H1 (cell line): ENCODE results near the gene SHC1. TPM values are rescaled to one million over a fixed set of nuclear protein-coding genes. Genes with fewer than 3 reads are reported as not detected.

ENCODE experiments used
- CTCF ChIA-PET: fragments of 300-600 bp; sonication (Branson Sonifier 250); formaldehyde crosslinking; loops from one replicate; lab custom pipeline; 2021; ENCODE audit not compliant: partially characterized antibody; lab: Charles Lee
- POLR2A ChIA-PET: fragments of 300-600 bp; sonication (Branson Sonifier 250); formaldehyde crosslinking; loops from one replicate; lab custom pipeline; 2021; ENCODE audit warnings: inconsistent platforms; ENCODE audit not compliant: partially characterized antibody; lab: Charles Lee
- DNase-seq, 2 experiments: peaks; one replicate each; pipeline versions ENCODE4 v3.0.0 to v3.0.0-alpha.2; 2010 to 2022; ENCODE audit warnings: low spot score in 2 of 2, low read depth in 1 of 2, mixed read lengths in 1 of 2
- FAIRE-seq: peaks from 2 replicates; lab custom pipeline; 2011; peaks lifted over from hg19 to GRCh38; lab: Jason Lieb, UNC
- H2AFZ ChIP-seq: 2 replicates; pipeline ENCODE4 v1.8.1; 2012; ENCODE audit warnings: low read length, inconsistent platforms
- H2AK5ac ChIP-seq: 2 replicates; pipeline ENCODE4 v1.6.1; 2013; ENCODE audit warnings: low read depth, low read length
- H2BK120ac ChIP-seq: replicated peaks from 2 replicates; pipeline ENCODE3; 2013; ENCODE audit warnings: low read depth, low read length, inconsistent platforms
- H2BK12ac ChIP-seq: 2 replicates; pipeline ENCODE4 v1.6.1; 2013; ENCODE audit warnings: low read depth, low read length
- H2BK15ac ChIP-seq: 2 replicates; pipeline ENCODE4 v1.6.1; 2013; ENCODE audit warnings: low read length
- H2BK20ac ChIP-seq: 2 replicates; pipeline ENCODE4 v1.6.1; 2013; ENCODE audit warnings: low read length
- H2BK5ac ChIP-seq: 2 replicates; pipeline ENCODE4 v1.6.1; 2013; ENCODE audit warnings: low read depth, low read length
- H3K14ac ChIP-seq: 2 replicates; pipeline ENCODE4 v1.6.1; 2013; ENCODE audit warnings: inconsistent platforms; ENCODE audit not compliant: insufficient read length
- H3K18ac ChIP-seq: 2 replicates; pipeline ENCODE4 v1.6.1; 2013; ENCODE audit warnings: low read length; ENCODE audit errors: extremely low read depth
- H3K23ac ChIP-seq: 2 replicates; pipeline ENCODE4 v1.6.1; 2013; ENCODE audit warnings: inconsistent platforms; ENCODE audit not compliant: insufficient read length
- H3K23me2 ChIP-seq: 2 replicates; pipeline ENCODE4 v1.6.1; 2013; ENCODE audit warnings: low read depth, low read length
- H3K27ac ChIP-seq: 2 replicates; pipeline ENCODE4 v1.6.1; 2011; ENCODE audit warnings: low read depth, low read length, inconsistent platforms
- H3K27me3 ChIP-seq, 4 experiments: replicated peaks in 1 of 4; 1 replicate in 1 of 4; 2 replicates in 3 of 4; pipeline versions ENCODE4 v1.6.1 to v1.8.1; 2011 to 2013; ENCODE audit warnings: low read length in 3 of 4, mild to moderate bottlenecking in 3 of 4, inconsistent platforms in 2 of 4, mixed read lengths in 2 of 4, moderate library complexity in 1 of 4; ENCODE audit not compliant: control insufficient read depth in 3 of 4, insufficient read depth in 3 of 4; ENCODE audit errors: extremely low read depth in 1 of 4
- H3K36me3 ChIP-seq, 4 experiments: 2 replicates each; pipeline versions ENCODE4 v1.6.1 to v1.8.1; 2011 to 2013; ENCODE audit warnings: mild to moderate bottlenecking in 4 of 4, low read length in 3 of 4, moderate library complexity in 2 of 4, control low read depth in 1 of 4, inconsistent platforms in 1 of 4; ENCODE audit not compliant: insufficient read depth in 4 of 4, control insufficient read depth in 2 of 4
- H3K4ac ChIP-seq: replicated peaks from 2 replicates; pipeline ENCODE3; 2013; ENCODE audit warnings: low read length, low read depth, mixed read lengths, inconsistent platforms; ENCODE audit not compliant: insufficient read length
- H3K4me1 ChIP-seq, 4 experiments: replicated peaks in 1 of 4; 1 replicate in 1 of 4; 2 replicates in 3 of 4; pipeline versions ENCODE4 v1.6.1 to v1.8.1; 2011 to 2013; ENCODE audit warnings: low read length in 3 of 4, inconsistent platforms in 2 of 4, mixed read lengths in 1 of 4; ENCODE audit not compliant: insufficient read depth in 4 of 4, control insufficient read depth in 3 of 4
- H3K4me2 ChIP-seq, 2 experiments: 2 replicates each; pipeline versions ENCODE4 v1.6.1 to v1.8.1; 2011 to 2013; ENCODE audit warnings: low read depth in 2 of 2, low read length in 2 of 2, control low read depth in 1 of 2, inconsistent platforms in 1 of 2, mild to moderate bottlenecking in 1 of 2; ENCODE audit not compliant: insufficient read depth in 1 of 2
- H3K4me3 ChIP-seq, 4 experiments: fragments of 200-600, 300-600 bp in 1 of 4; sonication (generic), shearing (Covaris generic), sonication (Bioruptor Twin) in 1 of 4; 2 replicates each; pipeline versions ENCODE4 v1.5.1 to v1.8.1; 2011 to 2016; ENCODE audit warnings: low read length in 4 of 4, low read depth in 3 of 4, control low read depth in 2 of 4, inconsistent platforms in 2 of 4, mild to moderate bottlenecking in 2 of 4, mixed read lengths in 1 of 4, moderate library complexity in 1 of 4; ENCODE audit not compliant: insufficient read depth in 2 of 4; ENCODE audit errors: extremely low read depth in 1 of 4
- H3K56ac ChIP-seq: replicated peaks from 2 replicates; pipeline ENCODE3; 2013; ENCODE audit warnings: low read depth, mild to moderate bottlenecking, mixed read lengths, low read length, inconsistent platforms; ENCODE audit not compliant: insufficient read length
- H3K79me1 ChIP-seq: 2 replicates; pipeline ENCODE4 v1.6.1; 2013; ENCODE audit warnings: low read depth, low read length, control low read depth
- H3K79me2 ChIP-seq, 2 experiments: 2 replicates each; pipeline versions ENCODE4 v1.6.1 to v1.8.1; 2012 to 2013; ENCODE audit warnings: low read length in 2 of 2, mild to moderate bottlenecking in 2 of 2, inconsistent platforms in 1 of 2; ENCODE audit not compliant: insufficient read depth in 2 of 2, control insufficient read depth in 1 of 2
- H3K9ac ChIP-seq, 4 experiments: replicated peaks in 1 of 4; 1 replicate in 1 of 4; 2 replicates in 3 of 4; pipeline versions ENCODE4 v1.6.1 to v1.8.1; 2011 to 2013; ENCODE audit warnings: low read depth in 3 of 4, low read length in 3 of 4, control low read depth in 2 of 4, mild to moderate bottlenecking in 2 of 4, moderate library complexity in 2 of 4, inconsistent platforms in 1 of 4; ENCODE audit errors: extremely low read depth in 1 of 4
- H3K9me3 ChIP-seq, 2 experiments: 2 replicates each; pipeline versions ENCODE4 v1.6.1 to v1.8.1; 2012 to 2013; ENCODE audit warnings: mild to moderate bottlenecking in 2 of 2, moderate library complexity in 2 of 2, control low read depth in 1 of 2, inconsistent platforms in 1 of 2, low read depth in 1 of 2, low read length in 1 of 2, mixed read lengths in 1 of 2; ENCODE audit not compliant: insufficient read depth in 2 of 2
- H4K20me1 ChIP-seq, 2 experiments: replicated peaks in 1 of 2; 2 replicates each; pipeline versions ENCODE3 to v1.8.1; 2011 to 2013; ENCODE audit warnings: inconsistent platforms in 2 of 2, low read length in 2 of 2, mild to moderate bottlenecking in 1 of 2; ENCODE audit not compliant: insufficient read depth in 2 of 2, control insufficient read depth in 1 of 2
- H4K5ac ChIP-seq: 2 replicates; pipeline ENCODE4 v1.6.1; 2013; ENCODE audit warnings: low read length, low read depth, mixed read lengths, inconsistent platforms; ENCODE audit not compliant: insufficient read length
- H4K8ac ChIP-seq: 2 replicates; pipeline ENCODE4 v1.8.0; 2013; ENCODE audit warnings: mild to moderate bottlenecking, moderate library complexity, low read length, inconsistent platforms; ENCODE audit not compliant: insufficient read depth; ENCODE audit errors: extremely low read depth
- H4K91ac ChIP-seq: replicated peaks from 2 replicates; pipeline ENCODE3; 2013; ENCODE audit warnings: low read length, mixed read lengths, inconsistent platforms; ENCODE audit not compliant: insufficient read length
- ATF2 ChIP-seq: IDR thresholded peaks from 2 replicates; pipeline ENCODE4 v1.6.1; 2012; ENCODE audit warnings: low read length, inconsistent platforms
- POLR2AphosphoS5 ChIP-seq: IDR thresholded peaks from 2 replicates; pipeline ENCODE4 v1.6.1; 2011; ENCODE audit warnings: low read depth, low read length
- WGBS, 2 experiments: shearing (Covaris generic) in 1 of 2; methylation state at CpG; one replicate each; pipeline versions ENCODE4 v1.1.6 to v1.1.7; 2013 to 2015; ENCODE audit warnings: low lambda C conversion rate in 2 of 2, mixed read lengths in 2 of 2, inconsistent platforms in 1 of 2, low coverage in 1 of 2, missing lambda C conversion rate in 1 of 2; ENCODE audit not compliant: insufficient replicate concordance in 2 of 2, insufficient coverage in 1 of 2, insufficient read length in 1 of 2; ENCODE audit errors: extremely low coverage in 1 of 2, missing lambda C conversion rate in 1 of 2; 5-methylcytosine and 5-hydroxymethylcytosine counted together
- polyA plus RNA-seq, 7 experiments: library from polyadenylated mRNA; depleted of rRNA in 3 of 7; stranded (reverse) in 5 of 7; unstranded in 2 of 7; fragments of >200 nt in 5 of 7; fragments of 200-250 nt in 2 of 7; gene quantifications; 1 replicate in 5 of 7; 2 replicates in 1 of 7; 4 replicates in 1 of 7; pipeline versions ENCODE4 v1.2.1 to v1.2.3, GENCODE V29; 2011 to 2013; ENCODE audit warnings: missing spikeins in 2 of 7, mixed read lengths in 2 of 7
- total RNA-seq: library from RNA; stranded (reverse); fragmentation: NEBNext Ultra II Directional; extraction: Animal tissue kit (Norgen Biotek cat#: 25700); gene quantifications from 2 replicates; pipeline ENCODE4 v1.2.1, GENCODE V29; 2021

SHC1 gene
- total and polyA plus RNA-seq, 2 of the 8 experiments (the other 6 are each of a cell fraction or from before 2014, with no cell fraction given): 177 to 212 TPM

GRCh38 chr1:154944401-154945159, 26.0 kb downstream of the SHC1 start:
- no peak for FAIRE-seq
- CTCF ChIA-PET: interaction anchor here (1.0 to 1.9 kb wide), 27 partner anchors 12 to 398 kb away, joined by 3 to 6 read pairs (median 4); partner anchors contain the start of gene ADAM15
- no peak overlapping the region for H2AFZ ChIP-seq
- TF ChIP-seq POLR2AphosphoS5 (no peak), ATF2 (no peak)

More at GRCh38 chr1:154944401-154945159, 26.0 kb downstream of the SHC1 start:
- Histone ChIP-seq H3K56ac (no peak overlapping the region), H3K4me3 (no peak overlapping the region), H3K23ac (no peak overlapping the region), H4K20me1 (peaks cover 0 to 2% of the 10 kb centered on the region in 2 experiments), H3K4me2 (no peak overlapping the region), H3K23me2 (no peaks in the 10 kb centered on the region), H3K79me2 (no peaks in the 10 kb centered on the region), H2BK5ac (no peak overlapping the region), H2BK120ac (no peak overlapping the region), H2BK15ac (no peak overlapping the region), H4K5ac (no peak overlapping the region), H4K8ac (no peak overlapping the region), H3K14ac (no peak overlapping the region), H2BK20ac (no peak overlapping the region), H3K27me3 (no peaks in the 10 kb centered on the region), H2BK12ac (no peak overlapping the region), H3K18ac (no peak overlapping the region), H3K4ac (no peak overlapping the region), H3K79me1 (no peaks in the 10 kb centered on the region), H3K9ac (no peak overlapping the region), H3K36me3 (no peaks in the 10 kb centered on the region; a peak in 1 of 8 replicates), H3K9me3 (no peaks in the 10 kb centered on the region), H3K4me1 (peaks cover 2 to 5% (median 5%) of the 10 kb centered on the region in 4 experiments; a peak in 6 of 7 replicates), H3K27ac (no peak overlapping the region), H4K91ac (no peak overlapping the region), H2AK5ac (no peak overlapping the region)
- 79% methylated on average over 9 of the region's 9 CpGs; no CpG with 5 or more reads in 1 of the 2 experiments for WGBS, 2 experiments
- no peak for DNase-seq
- POLR2A ChIA-PET: interaction anchor here (0.6 to 6.0 kb wide), 10 partner anchors 8 to 36 kb away, joined by 3 to 22 read pairs (median 4); partner anchors contain the start of genes PMVK and PYGO2
